Large intestine (tissue), 3 donors: ENCODE data around the gene CD247. TPM values are rescaled to one million over a fixed set of nuclear protein-coding genes. Genes with fewer than 3 reads are reported as not detected.
A peak's percentile ranks its signal among the peaks of the same experiment; 100 is the strongest.
"Not testable (repeated sequence)": the region's sequence is repeated elsewhere in the genome, so short reads cannot be mapped to it uniquely, and the experiment has no call there.

Experiments
- DNase-seq, 2 donors: peaks; one replicate each; pipeline versions ENCODE4 v3.0.0 to v3.0.0-alpha.2; 2013
- H3K27ac ChIP-seq: one replicate; pipeline ENCODE4 v1.5.1; 2013; ENCODE audit warnings: low read length
- H3K27me3 ChIP-seq: 2 replicates; pipeline ENCODE4 v1.6.1; 2013; ENCODE audit warnings: low read length; ENCODE audit not compliant: control insufficient read depth, insufficient read depth
- H3K36me3 ChIP-seq: 2 replicates; pipeline ENCODE4 v1.6.1; 2013; ENCODE audit warnings: low read length; ENCODE audit not compliant: control insufficient read depth, insufficient read depth
- H3K4me1 ChIP-seq: one replicate; pipeline ENCODE4 v1.6.1; 2013; ENCODE audit warnings: low read length; ENCODE audit not compliant: control insufficient read depth, insufficient read depth
- H3K4me3 ChIP-seq: one replicate; pipeline ENCODE4 v1.5.1; 2013; ENCODE audit warnings: low read length
- H3K9me3 ChIP-seq: one replicate; pipeline ENCODE4 v1.6.1; 2013; ENCODE audit warnings: mild to moderate bottlenecking, low read depth, low read length, moderate library complexity; ENCODE audit not compliant: control insufficient read depth
- WGBS: methylation state at CpG from one replicate; pipeline ENCODE4 v1.1.5; 2013; ENCODE audit warnings: low lambda C conversion rate; ENCODE audit not compliant: insufficient coverage; 5-methylcytosine and 5-hydroxymethylcytosine counted together
- polyA plus RNA-seq: library from polyadenylated mRNA; unstranded; fragments of 120-200 nt; gene quantifications from one replicate; pipeline ENCODE4 v1.2.1, GENCODE V29; 2013

CD247 gene
- polyA plus RNA-seq, 1 donor: 7.4 TPM

GRCh38 chr1:167555072-167555471 lies 36.7 kb upstream of the CD247 start:
- no CpG with 5 or more reads among the region's 1 CpG for WGBS
- H3K9me3 ChIP-seq, H3K36me3 ChIP-seq, DNase-seq, H3K4me3 ChIP-seq, H3K27me3 ChIP-seq: not testable (repeated sequence)
- H3K27ac ChIP-seq: peak overlapping the region; percentile 83
- H3K4me1 ChIP-seq: peaks cover 20% of the 10 kb centered on the region

- WGBS: 13% methylated on average over 5 of the region's 15 CpGs
- Histone ChIP-seq H3K27ac (peak overlapping the region; percentile 55), H3K4me3 (peak overlapping the region; percentile 70), H3K4me1 (peaks cover 20% of the 10 kb centered on the region), H3K9me3 (no peaks in the 10 kb centered on the region), H3K27me3 (no peaks in the 10 kb centered on the region), H3K36me3 (no peaks in the 10 kb centered on the region)
- DNase-seq: peak in 1 of 2 donors; percentile 44
Observed at GRCh38 chr1:167554028-167554779, 35.9 kb upstream of the CD247 start.

DNA sequence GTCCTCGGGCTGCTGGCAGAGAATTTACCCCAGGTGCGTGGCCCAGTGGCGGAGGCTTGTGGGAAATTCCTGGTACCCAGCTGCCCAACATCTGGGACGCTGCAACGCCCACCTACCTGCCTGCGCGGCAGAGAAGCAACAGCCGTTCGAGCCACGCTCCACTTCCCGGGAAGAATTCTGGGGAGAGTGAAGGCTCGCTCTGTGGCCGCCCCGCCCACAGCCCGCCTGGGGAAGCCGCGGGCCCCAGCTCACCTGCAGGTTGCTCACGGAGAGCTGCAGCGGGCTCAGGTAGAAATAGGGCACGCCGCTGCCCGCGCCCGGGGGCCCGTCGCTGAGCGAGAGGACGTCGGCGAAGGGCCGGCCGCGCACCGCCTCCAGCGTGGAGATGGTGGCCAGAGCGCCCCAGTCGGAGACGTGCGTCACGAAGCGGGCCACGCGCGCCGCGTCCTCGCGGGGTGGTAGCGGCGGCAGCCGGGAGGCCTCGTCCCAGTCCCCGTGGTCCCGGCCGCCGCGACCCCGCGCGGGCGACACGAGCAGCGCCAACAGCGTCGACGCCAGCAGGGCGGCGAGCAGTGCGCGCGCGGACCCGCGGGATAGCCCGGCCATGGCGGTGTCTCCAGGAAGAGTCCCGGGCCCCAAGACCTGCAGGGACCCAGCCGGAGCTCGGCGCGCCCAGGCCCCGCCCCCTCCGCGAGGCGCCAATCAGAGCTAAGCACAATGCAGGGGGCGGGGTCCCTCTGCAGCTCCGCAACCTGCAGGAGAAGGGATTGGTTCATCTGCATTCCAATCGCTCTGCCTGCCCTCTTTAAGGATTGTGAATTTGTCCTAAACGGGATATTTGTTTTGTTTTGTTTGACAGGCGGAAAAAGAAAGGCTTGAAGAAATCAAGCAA lies 35.1 kb upstream of the CD247 start, which contains the start of gene CREG1:
Gene CREG1, minus strand, starts transcription at position 627 of the 892 bp plus-strand sequence.
- no CpG with 5 or more reads among the region's 90 CpGs for WGBS
- H3K4me3 ChIP-seq: peak within 1 kb of the TSS; percentile 70
- H3K36me3 ChIP-seq: no peaks in the 10 kb centered on the region
- no peaks in the 10 kb centered on the region for H3K27me3 ChIP-seq
- peak within 1 kb of the TSS; percentile 74 for H3K27ac ChIP-seq
- peaks cover 20% of the 10 kb centered on the region for H3K4me1 ChIP-seq
- DNase-seq: peak; percentile 94 to 97
- H3K9me3 ChIP-seq: no peaks in the 10 kb centered on the region

DNA sequence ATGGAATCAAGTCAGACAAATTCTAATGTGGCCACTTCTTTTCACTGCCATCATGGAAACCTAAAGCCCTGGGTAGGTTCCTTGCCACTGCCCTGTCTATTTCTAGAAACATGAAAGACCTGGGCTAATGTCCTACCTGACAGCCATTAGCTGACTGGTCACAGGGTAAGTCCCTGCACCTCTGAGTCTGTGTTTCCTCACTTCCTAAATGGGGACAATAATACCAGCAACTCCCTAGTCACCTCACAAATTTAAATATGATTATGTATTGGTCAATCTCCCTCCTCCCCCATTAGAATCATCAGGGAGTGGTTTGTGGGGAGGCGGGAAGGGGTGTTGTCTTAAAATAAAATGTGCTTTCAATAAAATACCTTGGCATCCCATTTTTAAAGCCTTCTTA lies 33.0 kb upstream of the CD247 start:
- Histone ChIP-seq H3K27ac (no peak overlapping the region), H3K9me3 (no peaks in the 10 kb centered on the region), H3K4me1 (peaks cover 20% of the 10 kb centered on the region), H3K27me3 (no peaks in the 10 kb centered on the region), H3K36me3 (peaks cover 2% of the 10 kb centered on the region), H3K4me3 (no peak overlapping the region)
- no peak for DNase-seq
- WGBS: no CpG with 5 or more reads among the region's 1 CpG

- WGBS: 80% methylated on average over 4 of the region's 5 CpGs
- Histone ChIP-seq H3K27ac (peak overlapping the region; percentile 53), H3K4me1 (peaks cover 4% of the 10 kb centered on the region), H3K9me3 (no peaks in the 10 kb centered on the region), H3K27me3 (no peaks in the 10 kb centered on the region), H3K36me3 (peaks cover 24% of the 10 kb centered on the region), H3K4me3 (no peak overlapping the region)
- DNase-seq: peak in 1 of 2 donors; percentile 36
Observed at GRCh38 chr1:167548059-167548932, 30.0 kb upstream of the CD247 start.

DNA sequence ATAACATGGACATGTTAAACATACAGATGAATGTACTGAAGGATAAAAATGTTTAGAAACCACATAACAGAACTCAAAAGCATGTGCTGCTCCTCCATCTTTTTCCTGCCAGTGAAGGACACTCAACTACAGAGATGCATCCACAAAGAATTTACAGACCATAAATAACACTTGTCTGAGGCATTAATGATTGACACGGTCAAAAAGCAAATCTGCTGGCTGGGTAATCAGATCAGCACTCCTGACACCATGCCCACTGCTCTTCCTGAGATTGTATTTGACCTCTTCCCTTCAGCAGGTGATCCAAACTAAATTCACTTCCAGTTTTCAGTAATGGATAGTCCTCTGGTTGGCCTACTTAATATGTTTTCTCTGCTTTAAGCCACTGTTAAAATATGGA lies 28.6 kb upstream of the CD247 start:
- peaks cover 31% of the 10 kb centered on the region for H3K36me3 ChIP-seq
- no peaks in the 10 kb centered on the region for H3K9me3 ChIP-seq
- no peak for DNase-seq
- no peak overlapping the region for H3K4me3 ChIP-seq
- H3K27me3 ChIP-seq: no peaks in the 10 kb centered on the region
- WGBS: no CpG with 5 or more reads among the region's 1 CpG
- no peaks in the 10 kb centered on the region for H3K4me1 ChIP-seq
- H3K27ac ChIP-seq: no peak overlapping the region

DNA sequence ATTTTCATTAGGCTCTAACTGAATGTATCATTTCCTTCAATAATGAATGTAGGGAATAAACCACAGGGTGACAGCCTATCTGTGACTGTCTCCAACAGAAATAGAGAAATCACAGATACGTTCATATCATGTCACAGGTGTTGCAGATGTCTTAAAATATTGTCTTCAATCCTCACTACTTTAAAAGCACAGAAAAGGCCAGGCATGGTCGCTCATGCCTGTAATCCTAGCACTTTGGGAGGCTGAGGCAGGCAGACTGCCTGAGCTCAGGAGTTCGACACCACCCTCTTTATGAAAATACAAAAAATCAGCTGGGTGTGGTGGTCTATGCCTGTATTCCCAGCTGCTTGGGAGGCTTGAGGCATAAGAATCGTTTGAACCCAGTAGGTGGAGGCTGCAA lies 27.0 kb upstream of the CD247 start:
- no peak for DNase-seq
- 60% methylated on average over 1 of the region's 4 CpGs for WGBS
- H3K27ac ChIP-seq: no peak overlapping the region
- H3K4me1 ChIP-seq: no peaks in the 10 kb centered on the region
- H3K9me3 ChIP-seq: no peaks in the 10 kb centered on the region
- no peaks in the 10 kb centered on the region for H3K27me3 ChIP-seq
- peaks cover 39% of the 10 kb centered on the region for H3K36me3 ChIP-seq
- no peak overlapping the region for H3K4me3 ChIP-seq

- DNase-seq: no peak
Observed at GRCh38 chr1:167544447-167545093, 26.2 kb upstream of the CD247 start.

GRCh38 chr1:167543199-167543990 lies 25.1 kb upstream of the CD247 start:
- no peak overlapping the region for H3K27ac ChIP-seq
- H3K36me3 ChIP-seq: peaks cover 39% of the 10 kb centered on the region
- H3K9me3 ChIP-seq: no peaks in the 10 kb centered on the region
- no peaks in the 10 kb centered on the region for H3K4me1 ChIP-seq
- no peak for DNase-seq
- no peak overlapping the region for H3K4me3 ChIP-seq
- 40% methylated on average over 1 of the region's 13 CpGs for WGBS
- no peaks in the 10 kb centered on the region for H3K27me3 ChIP-seq

More at GRCh38 chr1:167544447-167545093, 26.2 kb upstream of the CD247 start:
- Histone ChIP-seq H3K27me3 (no peaks in the 10 kb centered on the region), H3K9me3 (no peaks in the 10 kb centered on the region), H3K27ac (no peak overlapping the region), H3K36me3 (peaks cover 39% of the 10 kb centered on the region), H3K4me1 (no peaks in the 10 kb centered on the region), H3K4me3 (no peak overlapping the region)
- WGBS: no CpG with 5 or more reads among the region's 3 CpGs
